SH-SY5Y (cell line): ENCODE results near the gene DCUN1D2.

ENCODE experiments used
- GATA2 ChIP-seq: IDR thresholded peaks from 2 replicates; pipeline ENCODE4 v1.6.1; 2011; ENCODE audit warnings: mild to moderate bottlenecking, low read depth, low read length
- GATA3 ChIP-seq: IDR thresholded peaks from 2 replicates; pipeline ENCODE4 v1.6.1; 2011; ENCODE audit warnings: low read depth, mild to moderate bottlenecking, low read length, moderate library complexity

DNA sequence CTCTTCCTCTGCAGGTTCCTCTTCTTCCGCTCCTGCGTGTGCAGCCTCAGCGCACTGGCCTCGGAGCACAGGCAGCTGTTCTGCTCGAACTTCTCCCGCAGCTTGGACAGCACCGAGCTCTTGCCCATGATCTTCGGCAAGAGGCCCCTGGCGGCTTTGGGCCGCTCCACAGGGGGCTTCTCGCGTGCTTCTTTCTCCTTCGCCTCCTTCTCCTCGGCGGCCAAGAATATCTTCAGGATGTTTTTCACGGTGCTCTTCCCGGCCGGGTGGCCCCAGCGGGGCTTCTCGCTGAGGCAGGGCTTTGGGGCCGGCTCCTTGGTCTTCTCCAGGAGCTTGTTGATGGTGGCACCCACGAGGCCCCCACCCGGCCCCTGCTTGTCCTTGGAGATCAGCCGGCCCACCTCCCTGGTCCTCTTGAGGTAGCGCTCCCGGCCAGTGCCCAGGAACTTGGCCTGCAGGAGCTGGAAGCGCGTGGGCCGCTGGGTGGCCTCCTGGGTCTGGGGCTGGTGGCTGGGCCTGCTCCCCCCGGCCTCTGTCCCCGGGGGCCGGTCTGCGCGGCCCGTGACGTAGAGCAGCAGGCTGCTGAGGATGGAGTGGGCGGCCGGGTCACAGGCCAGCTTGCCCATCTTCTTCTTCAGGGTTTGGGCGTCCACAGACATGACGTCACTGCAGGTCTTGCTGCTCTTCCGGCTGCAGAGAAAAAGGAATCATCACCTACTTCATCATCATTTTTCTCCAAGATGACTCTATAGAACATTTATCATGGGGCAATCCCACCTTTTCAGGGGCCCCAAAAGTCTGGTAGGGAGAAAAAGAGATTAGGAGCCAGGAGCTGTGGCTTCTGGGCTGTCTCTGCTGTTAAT is 82.7 kb downstream of the DCUN1D2 start:
- no peak for TF ChIP-seq GATA2
- no peak for TF ChIP-seq GATA3
